GM23248 (cell line): ENCODE data around the gene FAM117A. TPM values are rescaled to one million over a fixed set of nuclear protein-coding genes. Genes with fewer than 3 reads are reported as not detected.

ENCODE experiments used
- DNase-seq: peaks from one replicate; pipeline ENCODE4 v3.0.0-alpha.2; 2015
- H2AFZ ChIP-seq: fragments of 200-600 bp; sonication (generic); 2 replicates; pipeline ENCODE4 v1.6.1; 2016; ENCODE audit warnings: antibody characterized with exemption
- H3F3A ChIP-seq: fragments of 200-600 bp; sonication (generic); 2 replicates; pipeline ENCODE4 v1.6.1; 2016; ENCODE audit warnings: mild to moderate bottlenecking, antibody characterized with exemption, mixed run types; ENCODE audit not compliant: insufficient read depth
- H3K27ac ChIP-seq: fragments of 200-600 bp; sonication (generic); 2 replicates; pipeline ENCODE4 v1.5.1; 2016; ENCODE audit warnings: mild to moderate bottlenecking
- H3K27me3 ChIP-seq: fragments of 200-600 bp; sonication (generic); replicated peaks from 2 replicates; pipeline ENCODE4 v1.6.1; 2016; ENCODE audit warnings: mild to moderate bottlenecking; ENCODE audit not compliant: insufficient read depth
- H3K36me3 ChIP-seq: fragments of 200-600 bp; sonication (generic); 2 replicates; pipeline ENCODE4 v1.6.1; 2016; ENCODE audit warnings: low read depth, mild to moderate bottlenecking
- H3K4me1 ChIP-seq: fragments of 200-600 bp; sonication (generic); 2 replicates; pipeline ENCODE4 v1.6.1; 2016; ENCODE audit warnings: mild to moderate bottlenecking; ENCODE audit not compliant: insufficient read depth
- H3K4me2 ChIP-seq: fragments of 200-600 bp; sonication (generic); one replicate; pipeline ENCODE4 v1.6.1; 2016; ENCODE audit warnings: mild to moderate bottlenecking; ENCODE audit not compliant: unreplicated experiment
- H3K4me3 ChIP-seq: fragments of 200-600 bp; sonication (generic); 2 replicates; pipeline ENCODE4 v1.5.1; 2016; ENCODE audit warnings: mild to moderate bottlenecking
- H3K79me2 ChIP-seq: fragments of 200-600 bp; sonication (generic); 2 replicates; pipeline ENCODE4 v1.6.1; 2016; ENCODE audit warnings: mild to moderate bottlenecking; ENCODE audit not compliant: insufficient read depth
- H3K9ac ChIP-seq: fragments of 200-600 bp; sonication (generic); 2 replicates; pipeline ENCODE4 v1.6.1; 2016; ENCODE audit warnings: mild to moderate bottlenecking
- H3K9me2 ChIP-seq: fragments of 200-600 bp; sonication (generic); 2 replicates; pipeline ENCODE4 v1.6.1; 2016; ENCODE audit warnings: mixed run types, mild to moderate bottlenecking, moderate library complexity; ENCODE audit not compliant: insufficient read depth
- H3K9me3 ChIP-seq: fragments of 200-600 bp; sonication (generic); one replicate; pipeline ENCODE4 v1.6.1; 2017; ENCODE audit warnings: low read depth
- H4K20me1 ChIP-seq: fragments of 200-600 bp; sonication (generic); 2 replicates; pipeline ENCODE4 v1.6.0; 2016; ENCODE audit not compliant: insufficient read depth
- EZH2 ChIP-seq: fragments of 200-600 bp; sonication (generic); IDR thresholded peaks from 2 replicates; pipeline ENCODE4 v1.6.1; 2018; ENCODE audit warnings: antibody characterized with exemption, mild to moderate bottlenecking; ENCODE audit not compliant: insufficient read depth, poor library complexity, severe bottlenecking
- EZH2phosphoT487 ChIP-seq: fragments of 200-600 bp; sonication (generic); IDR thresholded peaks from 2 replicates; pipeline ENCODE4 v1.6.1; 2018; ENCODE audit warnings: antibody characterized with exemption, moderate library complexity, mild to moderate bottlenecking, low read depth; ENCODE audit not compliant: insufficient read depth
- WGBS, 2 experiments: methylation state at CpG; one replicate each; pipeline ENCODE4 v1.1.6; 2015 to 2017; ENCODE audit warnings: low lambda C conversion rate in 2 of 2, low coverage in 1 of 2; ENCODE audit errors: missing lambda C conversion rate in 2 of 2; 5-methylcytosine and 5-hydroxymethylcytosine counted together
- in situ Hi-C: fragments of 300-500 bp; cut with MboI; formaldehyde crosslinking; loops from 2 replicates; pipeline ENCODE4 v1.15.0; 2020
- polyA plus RNA-seq: library from polyadenylated mRNA; unstranded; fragments of >200 nt; fragmentation: Nextera tagmentation; extraction: Ambion mirVana; gene quantifications from 2 replicates; pipeline ENCODE4 v1.2.1, GENCODE V29; 2016
- total RNA-seq: library from RNA; depleted of rRNA; stranded (reverse); fragments of >200 nt; shearing (Covaris generic); gene quantifications from 2 replicates; pipeline ENCODE4 v1.2.3, GENCODE V29; 2014

The FAM117A gene
- total and polyA plus RNA-seq, 2 experiments from 2014 or later, result 1.8 to 4.0 TPM

GRCh38 chr17:49746791-49747490 is 17.0 kb downstream of the FAM117A start:
- peaks cover 7% of the 10 kb centered on the region for H3K4me1 ChIP-seq
- H3K27me3 ChIP-seq, result no peaks in the 10 kb centered on the region
- H3K9ac ChIP-seq, result no peak overlapping the region
- no peak overlapping the region for H3K27ac ChIP-seq
- H3K9me3 ChIP-seq, result no peaks in the 10 kb centered on the region
- H3K4me3 ChIP-seq, result no peak overlapping the region
- 81 to 88% methylated on average over 5 of the region's 5 CpGs for WGBS, 2 experiments
- H4K20me1 ChIP-seq, result no peaks in the 10 kb centered on the region
- H3K9me2 ChIP-seq, result no peaks in the 10 kb centered on the region
- TF ChIP-seq EZH2phosphoT487 (no peak), EZH2 (no peak)
- H3K79me2 ChIP-seq, result no peaks in the 10 kb centered on the region
- no peak overlapping the region for H2AFZ ChIP-seq
- no peaks in the 10 kb centered on the region for H3F3A ChIP-seq
- no peaks in the 10 kb centered on the region for H3K36me3 ChIP-seq
- no peak for DNase-seq
- H3K4me2 ChIP-seq, result no peak overlapping the region
- in situ Hi-C loops, result no loop called here

GRCh38 chr17:49745175-49746139 is 18.5 kb downstream of the FAM117A start:
- in situ Hi-C loops, result no loop called here
- no peaks in the 10 kb centered on the region for H3K79me2 ChIP-seq
- H3K27me3 ChIP-seq, result no peaks in the 10 kb centered on the region
- H3K4me2 ChIP-seq, result no peak overlapping the region
- no peak overlapping the region for H2AFZ ChIP-seq
- TF ChIP-seq EZH2phosphoT487 (no peak), EZH2 (no peak)
- H3K27ac ChIP-seq, result no peak overlapping the region
- H3K9ac ChIP-seq, result no peak overlapping the region
- H3K36me3 ChIP-seq, result no peaks in the 10 kb centered on the region
- H3K4me1 ChIP-seq, result peaks cover 11% of the 10 kb centered on the region
- no peak for DNase-seq
- 28 to 34% methylated on average over 1 of the region's 1 CpG for WGBS, 2 experiments
- H4K20me1 ChIP-seq, result no peaks in the 10 kb centered on the region
- H3K9me3 ChIP-seq, result no peaks in the 10 kb centered on the region
- H3K9me2 ChIP-seq, result no peaks in the 10 kb centered on the region
- H3F3A ChIP-seq, result 0 out of 2 replicates have a peak, but pooled peaks cover 6% of the 10 kb centered on the region
- H3K4me3 ChIP-seq, result no peak overlapping the region

GRCh38 chr17:49742166-49742638 is 21.7 kb downstream of the FAM117A start:
- no peaks in the 10 kb centered on the region for H3K36me3 ChIP-seq
- no peak for TF ChIP-seq EZH2phosphoT487
- TF ChIP-seq EZH2, result no peak
- no peak for DNase-seq
- no peak overlapping the region for H3K4me2 ChIP-seq
- H3K79me2 ChIP-seq, result no peaks in the 10 kb centered on the region
- H3K9me3 ChIP-seq, result no peaks in the 10 kb centered on the region
- H3K9me2 ChIP-seq, result no peaks in the 10 kb centered on the region
- 41 to 50% methylated on average over 1 of the region's 1 CpG for WGBS, 2 experiments
- H3K27ac ChIP-seq, result no peak overlapping the region
- no peak overlapping the region for H3K9ac ChIP-seq
- peaks cover 11% of the 10 kb centered on the region for H3K4me1 ChIP-seq
- no peak overlapping the region for H2AFZ ChIP-seq
- no peak overlapping the region for H3K4me3 ChIP-seq
- 0 out of 2 replicates have a peak, but pooled peaks cover 6% of the 10 kb centered on the region for H3F3A ChIP-seq
- no peaks in the 10 kb centered on the region for H3K27me3 ChIP-seq
- in situ Hi-C loops, result no loop called here
- no peaks in the 10 kb centered on the region for H4K20me1 ChIP-seq

- H3K79me2 ChIP-seq, result no peaks in the 10 kb centered on the region
- H3K9me2 ChIP-seq, result no peaks in the 10 kb centered on the region
- TF ChIP-seq EZH2phosphoT487 (no peak), EZH2 (no peak)
- H3K9ac ChIP-seq, result no peak overlapping the region
- H3K4me2 ChIP-seq, result no peak overlapping the region
- no peaks in the 10 kb centered on the region for H3K9me3 ChIP-seq
- no peak overlapping the region for H3K4me3 ChIP-seq
- peaks cover 11% of the 10 kb centered on the region for H3K4me1 ChIP-seq
- 36 to 39% methylated on average over 3 of the region's 3 CpGs for WGBS, 2 experiments
- DNase-seq, result no peak
- 0 out of 2 replicates have a peak, but pooled peaks cover 6% of the 10 kb centered on the region for H3F3A ChIP-seq
- H2AFZ ChIP-seq, result no peak overlapping the region
- no peaks in the 10 kb centered on the region for H4K20me1 ChIP-seq
- no peaks in the 10 kb centered on the region for H3K27me3 ChIP-seq
- H3K36me3 ChIP-seq, result no peaks in the 10 kb centered on the region
- H3K27ac ChIP-seq, result no peak overlapping the region
- in situ Hi-C loops, result no loop called here
These were observed 22.2 kb downstream of the FAM117A start for GRCh38 chr17:49741692-49742076.
